Effector CD4-positive, alpha-beta T cell (primary cell): ENCODE measurements around the gene TCL1A.

Experiments
- DNase-seq: peaks from one replicate; pipeline ENCODE4 v3.0.0-alpha.2; 2020

TCL1A gene

GRCh38 chr14:95703805-95704204, 10.1 kb downstream of the TCL1A start:
- no peak for DNase-seq

- no peak for DNase-seq
These were observed 10.6 kb downstream of the TCL1A start for GRCh38 chr14:95703341-95703740.

- no peak for DNase-seq
These were observed 12.1 kb downstream of the TCL1A start for GRCh38 chr14:95701846-95702221.

- no peak for DNase-seq
These were observed 13.5 kb downstream of the TCL1A start for GRCh38 chr14:95700221-95700976.

- no peak for DNase-seq
These were observed 14.5 kb downstream of the TCL1A start for GRCh38 chr14:95699412-95699811.

- DNase-seq = no peak
These were observed 15.6 kb downstream of the TCL1A start for GRCh38 chr14:95698287-95698686.

- no peak for DNase-seq
These were observed 16.2 kb downstream of the TCL1A start for GRCh38 chr14:95697764-95698163.

- no peak for DNase-seq
These were observed 17.2 kb downstream of the TCL1A start for GRCh38 chr14:95696741-95697140.

- no peak for DNase-seq
These were observed 18.0 kb downstream of the TCL1A start for GRCh38 chr14:95695913-95696312.

GRCh38 chr14:95695051-95695450, 18.9 kb downstream of the TCL1A start:
- DNase-seq = no peak

- no peak for DNase-seq
These were observed 21.8 kb downstream of the TCL1A start for GRCh38 chr14:95692109-95692508.

GRCh38 chr14:95691591-95691990, 22.3 kb downstream of the TCL1A start:
- DNase-seq = no peak

- DNase-seq = no peak
These were observed 23.1 kb downstream of the TCL1A start for GRCh38 chr14:95690815-95691214.

GRCh38 chr14:95689441-95689840, 24.5 kb downstream of the TCL1A start:
- no peak for DNase-seq

- no peak for DNase-seq
These were observed 27.0 kb downstream of the TCL1A start for GRCh38 chr14:95686935-95687334.

GRCh38 chr14:95685978-95686922, 27.7 kb downstream of the TCL1A start, which contains the start of gene TCL1B:
Gene TCL1B (plus strand): TSS chr14:95686426. CDS start chr14:95686468, 42 bp downstream.
- no peak for DNase-seq

- peak; percentile 17 for DNase-seq
These were observed 30.1 kb downstream of the TCL1A start for GRCh38 chr14:95683793-95684192.

- no peak for DNase-seq
These were observed 32.8 kb downstream of the TCL1A start for GRCh38 chr14:95681153-95681552.

- DNase-seq = no peak
These were observed 33.8 kb downstream of the TCL1A start for GRCh38 chr14:95679998-95680735.

GRCh38 chr14:95679148-95679815, 34.6 kb downstream of the TCL1A start:
- no peak for DNase-seq

- DNase-seq = no peak
These were observed 36.6 kb downstream of the TCL1A start for GRCh38 chr14:95677179-95677835.

- DNase-seq = no peak
These were observed 38.4 kb downstream of the TCL1A start for GRCh38 chr14:95675486-95675885.
